OCI-LY7 (cell line): ENCODE results near the gene PTH2.

Experiments
- CTCF ChIP-seq: fragments of 200-600 bp; sonication (generic); conservative IDR thresholded peaks from 2 replicates; pipeline ENCODE4 v1.5.1; 2014; ENCODE audit warnings: mild to moderate bottlenecking, antibody characterized with exemption, low read length, moderate library complexity, mixed read lengths
- EZH2phosphoT487 ChIP-seq: fragments of 200-600 bp; sonication (generic); IDR thresholded peaks from 2 replicates; pipeline ENCODE4 v1.6.1; 2018; ENCODE audit warnings: low read depth, borderline replicate concordance, mild to moderate bottlenecking, mixed run types, antibody characterized with exemption, low read length, moderate library complexity, mixed read lengths

- TF ChIP-seq CTCF (no peak), EZH2phosphoT487 (no peak)
Observed at GRCh38 chr19:49418511-49418910, 4.7 kb downstream of the PTH2 start.
